H9 (cell line): ENCODE results near the gene JADE2. TPM values are rescaled to one million over a fixed set of nuclear protein-coding genes. Genes with fewer than 3 reads are reported as not detected.

Experiments
- DNase-seq: peaks from one replicate; pipeline ENCODE4 v3.0.0-alpha.2; 2017
- H2AFZ ChIP-seq: one replicate; pipeline ENCODE4 v1.6.1; 2013; ENCODE audit warnings: mild to moderate bottlenecking, low read length, control low read depth, moderate library complexity
- H2AK5ac ChIP-seq: 2 replicates; pipeline ENCODE4 v1.6.1; 2013; ENCODE audit warnings: low read length, control low read depth, mixed read lengths; ENCODE audit not compliant: insufficient read length
- H2BK120ac ChIP-seq: one replicate; pipeline ENCODE4 v1.6.1; 2013; ENCODE audit warnings: low read depth, mild to moderate bottlenecking, low read length, control low read depth, inconsistent platforms; ENCODE audit not compliant: poor library complexity, severe bottlenecking
- H2BK12ac ChIP-seq: 2 replicates; pipeline ENCODE4 v1.6.1; 2013; ENCODE audit warnings: low read length, control low read depth, mixed read lengths, low read depth; ENCODE audit not compliant: insufficient read length
- H2BK15ac ChIP-seq: 2 replicates; pipeline ENCODE4 v1.6.1; 2013; ENCODE audit warnings: low read depth, low read length, control low read depth
- H2BK20ac ChIP-seq: one replicate; pipeline ENCODE4 v1.6.1; 2013; ENCODE audit warnings: low read depth, mild to moderate bottlenecking, low read length, control low read depth, inconsistent platforms; ENCODE audit not compliant: poor library complexity, severe bottlenecking
- H2BK5ac ChIP-seq: 2 replicates; pipeline ENCODE4 v1.6.1; 2013; ENCODE audit warnings: low read length, control low read depth, mixed read lengths; ENCODE audit not compliant: insufficient read length
- H3K14ac ChIP-seq: 2 replicates; pipeline ENCODE4 v1.6.1; 2013; ENCODE audit warnings: low read length, control low read depth; ENCODE audit not compliant: insufficient read depth
- H3K18ac ChIP-seq: 2 replicates; pipeline ENCODE4 v1.6.1; 2013; ENCODE audit warnings: low read depth, mild to moderate bottlenecking, mixed read lengths, low read length, control low read depth; ENCODE audit not compliant: insufficient read length
- H3K23ac ChIP-seq: 2 replicates; pipeline ENCODE4 v1.6.1; 2013; ENCODE audit warnings: low read length, control low read depth, mixed read lengths, low read depth; ENCODE audit not compliant: insufficient read length
- H3K23me2 ChIP-seq: 2 replicates; pipeline ENCODE4 v1.6.1; 2013; ENCODE audit warnings: low read depth, mild to moderate bottlenecking, mixed read lengths, low read length, control low read depth; ENCODE audit not compliant: insufficient read length, poor library complexity, severe bottlenecking
- H3K27ac ChIP-seq: 2 replicates; pipeline ENCODE4 v1.5.1; 2013; ENCODE audit warnings: low read length, control low read depth, mixed read lengths, low read depth; ENCODE audit not compliant: insufficient read length
- H3K27me3 ChIP-seq: 2 replicates; pipeline ENCODE4 v1.6.1; 2013; ENCODE audit warnings: low read length, control low read depth, inconsistent platforms; ENCODE audit not compliant: insufficient read depth
- H3K4ac ChIP-seq: 2 replicates; pipeline ENCODE4 v1.6.1; 2013; ENCODE audit warnings: low read depth, mild to moderate bottlenecking, control low read depth, inconsistent platforms, low read length, moderate library complexity
- H3K4me1 ChIP-seq: 2 replicates; pipeline ENCODE4 v1.6.1; 2013; ENCODE audit warnings: low read length, control low read depth, inconsistent platforms; ENCODE audit not compliant: insufficient read depth
- H3K4me2 ChIP-seq: 2 replicates; pipeline ENCODE4 v1.6.1; 2013; ENCODE audit warnings: low read length, control low read depth, mixed read lengths; ENCODE audit not compliant: insufficient read length, insufficient read depth
- H3K56ac ChIP-seq: 2 replicates; pipeline ENCODE4 v1.6.1; 2013; ENCODE audit warnings: low read depth, mild to moderate bottlenecking, mixed read lengths, low read length, control low read depth; ENCODE audit not compliant: insufficient read length
- H3K79me1 ChIP-seq: 2 replicates; pipeline ENCODE4 v1.6.1; 2013; ENCODE audit warnings: low read depth, mild to moderate bottlenecking, moderate library complexity, low read length, control low read depth, inconsistent platforms; ENCODE audit not compliant: insufficient read depth, poor library complexity, severe bottlenecking
- H3K79me2 ChIP-seq: 2 replicates; pipeline ENCODE4 v1.6.1; 2013; ENCODE audit warnings: low read length, control low read depth, inconsistent platforms; ENCODE audit not compliant: insufficient read depth
- H3K9ac ChIP-seq: 2 replicates; pipeline ENCODE4 v1.6.1; 2013; ENCODE audit warnings: low read length, control low read depth, mixed read lengths; ENCODE audit not compliant: insufficient read length; ENCODE audit errors: extremely low read depth
- H3K9me3 ChIP-seq: one replicate; pipeline ENCODE4 v1.6.1; 2013; ENCODE audit warnings: low read depth, low read length, inconsistent platforms; ENCODE audit not compliant: control insufficient read depth
- H3T11ph ChIP-seq: one replicate; pipeline ENCODE4 v1.6.1; 2013; ENCODE audit warnings: mild to moderate bottlenecking, low read length, control low read depth, inconsistent platforms
- H4K20me1 ChIP-seq: one replicate; pipeline ENCODE4 v1.6.1; 2013; ENCODE audit not compliant: control insufficient read depth, insufficient read length, insufficient read depth
- H4K5ac ChIP-seq: 2 replicates; pipeline ENCODE4 v1.6.1; 2013; ENCODE audit warnings: low read depth, mild to moderate bottlenecking, mixed read lengths, low read length, control low read depth; ENCODE audit not compliant: insufficient read length
- H4K8ac ChIP-seq: replicated peaks from 2 replicates; pipeline ENCODE4 v1.6.1; 2013; ENCODE audit warnings: low read length, control low read depth, mixed read lengths, low read depth; ENCODE audit not compliant: insufficient read length
- H4K91ac ChIP-seq: 2 replicates; pipeline ENCODE4 v1.6.1; 2013; ENCODE audit warnings: low read depth, mild to moderate bottlenecking, moderate library complexity, mixed read lengths, low read length, control low read depth; ENCODE audit not compliant: insufficient read length
- H3K27ac Mint-ChIP-seq, 3 experiments: 2 replicates in 2 of 3; 3 replicates in 1 of 3; pipeline ENCODE4 v1.8.0; 2020 to 2021; ENCODE audit warnings: mixed read lengths in 3 of 3, mild to moderate bottlenecking in 1 of 3, moderate library complexity in 1 of 3
- H3K27me3 Mint-ChIP-seq: 2 replicates; pipeline ENCODE4 v1.8.0; 2021; ENCODE audit warnings: low read depth, mild to moderate bottlenecking, moderate library complexity, mixed read lengths
- H3K36me3 Mint-ChIP-seq, 3 experiments: 2 replicates in 2 of 3; 3 replicates in 1 of 3; pipeline ENCODE4 v1.8.0; 2020 to 2021; ENCODE audit warnings: low read depth in 3 of 3, mixed read lengths in 3 of 3; ENCODE audit not compliant: insufficient read depth in 1 of 3
- H3K4me1 Mint-ChIP-seq, 2 experiments: 2 replicates each; pipeline ENCODE4 v1.8.0; 2020; ENCODE audit warnings: mixed read lengths in 2 of 2
- H3K4me3 Mint-ChIP-seq, 2 experiments: 2 replicates in 1 of 2; 3 replicates in 1 of 2; pipeline ENCODE4 v1.8.0; 2020 to 2021; ENCODE audit warnings: mild to moderate bottlenecking in 2 of 2, mixed read lengths in 2 of 2, moderate library complexity in 1 of 2
- H3K9me3 Mint-ChIP-seq, 2 experiments: 2 replicates in 1 of 2; 3 replicates in 1 of 2; pipeline ENCODE4 v1.8.0; 2020; ENCODE audit warnings: mild to moderate bottlenecking in 2 of 2, mixed read lengths in 2 of 2, moderate library complexity in 1 of 2
- CTCF ChIP-seq: fragments of 200-600 bp; sonication (generic); conservative IDR thresholded peaks from 3 replicates; pipeline ENCODE4 v1.8.0; 2021; ENCODE audit warnings: antibody characterized with exemption, mild to moderate bottlenecking
- WGBS: extraction: QIAGEN DNeasy Blood & Tissue Kit; methylation state at CpG from one replicate; pipeline ENCODE4 v1.1.7; 2013; ENCODE audit warnings: missing lambda C conversion rate, low lambda C conversion rate, mixed read lengths; ENCODE audit not compliant: insufficient read length; ENCODE audit errors: extremely low coverage; 5-methylcytosine and 5-hydroxymethylcytosine counted together
- total RNA-seq: library from RNA; stranded (reverse); gene quantifications from 2 replicates; pipeline ENCODE4 v1.2.1, GENCODE V29; 2021

The JADE2 gene
- total RNA-seq, 1 experiment from 2014 or later: 99.7 TPM

GRCh38 chr5:134603059-134603458 lies 77.6 kb downstream of the JADE2 start:
- Histone ChIP-seq H3T11ph (no peak overlapping the region), H2AK5ac (no peak overlapping the region), H3K4me1 (no peaks in the 10 kb centered on the region), H4K5ac (no peak overlapping the region), H2BK5ac (no peak overlapping the region), H2BK12ac (no peak overlapping the region), H3K14ac (no peak overlapping the region), H3K23ac (no peak overlapping the region), H4K20me1 (no peaks in the 10 kb centered on the region), H3K18ac (no peak overlapping the region), H2BK120ac (no peak overlapping the region), H3K4me2 (no peak overlapping the region), H3K27ac (no peak overlapping the region), H3K9me3 (no peaks in the 10 kb centered on the region), H3K79me1 (no peaks in the 10 kb centered on the region), H2AFZ (no peak overlapping the region), H2BK20ac (no peak overlapping the region), H3K23me2 (no peaks in the 10 kb centered on the region), H3K9ac (no peak overlapping the region), H3K79me2 (no peaks in the 10 kb centered on the region), H3K56ac (no peak overlapping the region), H4K91ac (no peak overlapping the region), H3K4ac (no peak overlapping the region), H2BK15ac (no peak overlapping the region), H3K27me3 (no peaks in the 10 kb centered on the region), H4K8ac (no peak overlapping the region)
- TF ChIP-seq CTCF: no peak
- no peak overlapping the region for H3K4me3 Mint-ChIP-seq
- no peak overlapping the region for H3K27ac Mint-ChIP-seq
- no peaks in the 10 kb centered on the region for H3K9me3 Mint-ChIP-seq
- peaks cover 4 to 35% (median 8%) of the 10 kb centered on the region in 3 experiments; a peak in 6 of 7 replicates for H3K36me3 Mint-ChIP-seq
- peaks cover 5 to 6% of the 10 kb centered on the region in 2 experiments; a peak in 2 of 4 replicates for H3K4me1 Mint-ChIP-seq
- DNase-seq: no peak
- no CpG with 5 or more reads among the region's 1 CpG for WGBS
- no peaks in the 10 kb centered on the region for H3K27me3 Mint-ChIP-seq
